Inferior parietal cortex (tissue), 1 donor: ENCODE data around the gene RFX4.

Experiments used
- DNase-seq: peaks from one replicate; pipeline ENCODE4 v3.0.0-alpha.2; 2016; ENCODE audit errors: extremely low spot score

RFX4 gene

GRCh38 chr12:106646472-106646871, 63.7 kb downstream of the RFX4 start:
- DNase-seq, result no peak

DNA sequence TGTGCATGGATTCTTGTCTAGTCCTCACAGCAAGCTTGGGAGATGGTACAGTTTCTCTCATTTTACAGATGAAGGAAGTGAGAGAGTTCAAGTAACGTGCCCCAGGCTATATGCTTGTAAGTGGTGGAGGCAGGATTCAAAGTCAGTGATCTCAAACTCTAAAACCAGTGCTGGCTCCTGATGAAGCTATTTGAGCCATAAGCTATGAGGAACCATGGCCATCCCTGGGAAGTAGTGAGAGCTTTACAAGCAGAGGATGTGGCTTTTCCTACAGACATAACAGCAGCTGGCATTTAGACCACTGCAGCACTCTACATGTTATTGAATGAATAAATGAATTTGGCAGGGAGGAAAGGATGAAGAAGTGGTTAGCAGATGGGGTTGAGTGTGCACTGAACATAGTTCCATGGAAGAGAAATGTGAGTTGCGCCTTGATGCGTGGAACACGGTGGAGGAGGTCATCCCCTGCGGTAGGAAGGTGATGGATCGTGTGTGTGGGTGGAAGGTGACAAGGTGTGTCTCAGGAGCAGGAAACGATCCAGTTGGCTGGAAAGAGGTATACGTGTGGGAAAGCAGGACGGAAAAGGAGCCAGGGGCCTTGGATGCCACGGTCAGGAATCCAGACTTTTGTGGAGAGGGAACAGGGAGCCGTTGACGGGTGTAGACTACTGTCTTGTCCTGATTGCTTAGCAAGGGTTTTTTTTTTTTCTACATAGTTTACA, 65.2 kb downstream of the RFX4 start:
- DNase-seq, result no peak

- DNase-seq, result no peak
These were observed 65.9 kb downstream of the RFX4 start for GRCh38 chr12:106648736-106649135.

DNA sequence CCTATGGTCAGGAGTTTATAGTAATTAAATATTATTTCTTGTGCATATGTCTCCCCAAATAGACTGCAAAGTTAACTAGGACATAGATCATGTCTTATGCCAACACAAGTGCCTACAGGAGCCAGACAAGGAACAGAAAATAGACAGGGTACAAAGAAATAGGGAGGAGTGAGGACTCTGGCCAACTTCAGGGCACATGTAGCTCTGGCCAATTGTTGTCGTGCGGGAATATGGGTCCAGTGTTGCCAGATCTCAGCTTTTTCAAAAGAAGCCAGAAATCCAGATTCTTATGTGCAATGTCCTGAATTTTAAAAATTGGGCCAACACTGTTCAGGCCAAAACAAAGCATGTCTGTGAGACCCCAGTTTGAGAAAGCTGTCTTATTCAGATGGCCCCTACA, 68.7 kb downstream of the RFX4 start:
- no peak for DNase-seq

GRCh38 chr12:106652510-106653015, 69.8 kb downstream of the RFX4 start:
- DNase-seq, result no peak

DNA sequence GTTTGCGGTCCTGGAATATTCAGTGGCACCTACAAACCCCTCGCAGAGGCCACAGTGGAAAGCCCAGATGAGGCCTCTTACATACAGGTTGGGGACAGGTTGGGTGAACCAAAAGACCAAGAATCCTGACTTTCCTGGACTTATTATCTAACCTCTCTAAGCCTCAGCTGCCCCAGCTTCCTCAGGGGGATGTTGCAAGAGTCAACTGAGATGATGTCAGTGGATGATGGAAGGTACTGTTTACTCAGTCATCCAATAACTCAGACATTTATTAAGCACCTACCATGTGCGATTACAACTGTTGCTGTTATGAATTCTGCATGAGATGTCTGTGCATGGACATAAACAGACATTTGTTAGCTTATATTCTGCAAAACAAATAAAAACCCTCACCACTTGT, 72.8 kb downstream of the RFX4 start:
- no peak for DNase-seq

DNA sequence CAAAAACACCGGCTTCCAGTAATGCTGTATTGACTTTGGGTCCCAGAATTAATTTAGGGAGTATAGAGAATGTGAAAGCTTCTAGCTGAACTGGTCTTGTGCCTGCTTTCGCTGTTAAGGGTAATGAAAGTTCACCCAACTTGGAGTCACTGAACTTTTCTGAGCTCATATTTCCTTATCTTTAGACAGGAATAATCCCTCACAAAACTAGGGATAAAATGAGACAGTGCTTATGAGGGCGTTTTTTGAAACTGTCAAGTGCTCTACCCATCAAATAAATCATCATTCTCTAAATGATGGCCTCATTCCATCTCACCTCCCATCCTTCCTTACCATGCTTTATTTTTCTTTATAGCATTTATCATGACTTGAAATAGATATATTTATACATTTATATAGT, 74.7 kb downstream of the RFX4 start:
- DNase-seq, result no peak

GRCh38 chr12:106663385-106663784, 80.6 kb downstream of the RFX4 start:
- DNase-seq, result no peak

GRCh38 chr12:106669216-106669615, 86.4 kb downstream of the RFX4 start:
- DNase-seq, result no peak

GRCh38 chr12:106670131-106670530, 87.3 kb downstream of the RFX4 start:
- DNase-seq, result no peak

GRCh38 chr12:106671840-106672239, 89.0 kb downstream of the RFX4 start:
- DNase-seq, result no peak

- DNase-seq, result no peak
These were observed 89.7 kb downstream of the RFX4 start for GRCh38 chr12:106672314-106673025.

GRCh38 chr12:106673141-106673540, 90.3 kb downstream of the RFX4 start:
- no peak for DNase-seq

DNA sequence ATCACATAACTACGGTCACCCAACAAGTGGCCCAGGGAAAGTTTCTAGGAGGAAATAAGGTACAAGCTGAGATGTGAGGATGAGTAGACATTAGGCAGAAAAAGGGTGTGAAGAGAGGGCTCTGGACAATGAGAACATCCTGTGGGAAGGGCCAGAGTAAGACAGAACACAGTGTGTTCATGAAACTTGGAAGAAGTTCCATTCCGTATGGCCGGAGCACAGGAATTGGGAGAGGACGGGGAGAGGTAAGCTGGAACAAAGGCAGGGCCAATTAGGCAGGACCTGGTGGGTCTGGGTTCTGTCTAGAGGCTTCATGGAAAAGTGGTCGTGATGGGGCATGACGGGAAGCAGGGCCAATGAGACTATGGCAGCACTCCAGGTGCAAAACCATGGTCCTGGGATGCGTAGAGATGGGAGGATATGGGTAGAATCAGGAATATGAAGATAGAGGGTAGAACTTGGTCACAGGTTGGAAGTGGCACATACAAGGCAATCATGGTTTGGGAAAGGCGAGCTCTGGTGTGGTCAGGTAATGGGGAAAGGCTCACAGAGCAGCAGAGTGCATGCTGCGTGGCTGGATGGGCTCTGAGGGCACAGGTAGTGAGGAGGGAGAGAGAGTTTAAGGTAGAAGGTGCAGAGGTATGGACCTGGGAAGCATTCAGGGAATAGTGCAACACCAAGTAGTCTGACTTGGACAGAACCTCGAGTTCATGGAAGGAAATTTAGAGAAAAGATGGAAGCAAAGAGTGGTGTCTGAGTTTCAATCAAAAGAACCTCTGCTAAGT, 93.0 kb downstream of the RFX4 start:
- DNase-seq, result no peak

DNA sequence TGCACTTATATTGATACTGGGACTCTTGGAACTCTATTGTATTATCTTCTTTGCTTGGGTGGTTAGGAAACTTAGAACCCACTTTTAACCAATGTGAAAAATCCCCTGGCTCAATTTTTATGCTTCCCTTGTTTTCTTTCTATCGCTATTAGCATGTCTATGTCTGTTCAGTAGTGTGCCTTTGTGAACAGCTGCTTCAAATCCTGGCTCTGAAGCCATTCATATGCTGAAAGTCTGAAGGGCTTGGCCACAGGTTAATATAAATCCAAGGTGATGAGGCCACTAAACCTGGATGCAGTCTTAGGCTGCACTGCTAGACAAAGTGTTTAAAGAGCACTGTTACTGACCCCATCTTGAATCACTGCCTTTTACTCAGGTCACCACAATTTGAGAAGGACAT, 96.8 kb downstream of the RFX4 start:
- DNase-seq, result no peak

- no peak for DNase-seq
These were observed 97.5 kb downstream of the RFX4 start for GRCh38 chr12:106680280-106680679.

- no peak for DNase-seq
These were observed 98.4 kb downstream of the RFX4 start for GRCh38 chr12:106681210-106681609.

- no peak for DNase-seq
These were observed 99.9 kb downstream of the RFX4 start for GRCh38 chr12:106682594-106683234.

- no peak for DNase-seq
These were observed 101.7 kb downstream of the RFX4 start for GRCh38 chr12:106684497-106684896.

DNA sequence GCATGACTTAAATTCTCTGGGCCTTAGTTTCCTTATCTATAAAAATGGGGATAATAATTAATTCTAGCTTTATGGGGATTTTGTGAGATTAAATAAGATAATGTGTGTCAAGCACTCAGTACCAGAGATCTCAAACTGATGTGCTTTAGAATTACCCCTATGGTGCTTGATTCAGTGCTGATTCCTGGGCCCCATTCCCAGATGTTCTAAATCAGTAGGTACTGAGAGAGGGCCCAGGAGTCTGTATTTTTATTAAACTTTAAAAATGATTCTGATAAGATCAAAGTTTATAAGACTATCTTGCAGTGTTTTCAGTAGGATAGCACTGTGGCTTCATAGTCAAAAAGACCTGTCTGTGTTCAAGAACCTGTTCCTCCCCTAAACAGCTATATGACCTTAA, 102.6 kb downstream of the RFX4 start:
- DNase-seq, result no peak

DNA sequence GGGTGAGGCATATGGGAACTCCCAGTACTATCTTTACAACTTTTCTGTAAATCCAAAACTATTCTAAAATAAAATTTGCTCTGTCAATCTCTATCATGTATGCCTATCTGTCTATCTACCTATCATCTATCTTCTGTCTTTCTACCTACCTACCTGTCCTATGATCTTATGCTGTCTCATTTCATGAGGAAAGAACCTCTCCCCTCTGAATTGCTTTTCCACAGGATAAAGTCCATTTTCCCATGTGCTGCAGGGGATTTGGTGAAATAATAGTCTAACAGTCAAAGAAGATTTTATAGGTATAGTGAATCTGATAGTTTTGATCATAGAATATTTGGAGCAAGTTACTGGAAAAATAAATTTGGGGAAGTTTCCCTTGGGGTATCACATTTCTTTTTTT, 104.9 kb downstream of the RFX4 start:
- no peak for DNase-seq
